ENCODE data around the gene ZNF512. TPM values are rescaled to one million over a fixed set of nuclear protein-coding genes. Genes with fewer than 3 reads are reported as not detected.
A peak's percentile ranks its signal among the peaks of the same experiment; 100 is the strongest.

Gene ZNF512
- total RNA-seq, 4 donors from 2014 or later, result 5.8 to 15.6 (median 8.4) TPM

DNA sequence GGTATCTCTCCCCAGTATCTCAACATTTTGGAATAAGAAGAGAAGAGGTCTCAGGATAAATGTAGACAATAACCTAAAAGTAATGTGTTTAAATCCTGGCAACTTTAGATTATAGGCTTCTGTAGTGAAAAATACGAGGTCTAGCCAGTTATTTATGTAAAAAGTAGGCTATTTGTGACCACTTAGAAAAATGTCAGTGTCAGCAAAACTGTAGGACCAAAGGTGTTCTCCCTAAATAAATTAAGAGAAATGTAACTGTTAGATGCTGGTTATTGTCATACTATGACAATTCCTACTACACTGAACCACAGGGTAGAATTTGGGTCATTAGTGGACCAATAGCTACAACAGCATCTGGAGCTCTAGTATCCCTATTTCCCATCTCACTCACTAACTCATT, 78.5 kb downstream of the ZNF512 start:
- intact Hi-C loops (cut with DNase I; ENCODE audit: low total_unique reads), result loop anchor here (10.0 kb wide), 1 partner anchor 177 kb away; the partner anchor contains the start of gene IFT172
- H3K36me3 ChIP-seq, result peaks cover 3 to 47% of the 10 kb centered on the region in 2 donors
- H3K9me3 ChIP-seq, result no peaks in the 10 kb centered on the region
- in situ Hi-C loops (cut with MboI; ENCODE audit: low sequenced_read_pairs in 4 of 4), result no loop called here
- peaks cover 29 to 37% of the 10 kb centered on the region in 2 donors for H3K4me1 ChIP-seq
- H3K4me3 ChIP-seq, result no peak overlapping the region
- no peak for DNase-seq
- TF ChIP-seq, protein P1, sequence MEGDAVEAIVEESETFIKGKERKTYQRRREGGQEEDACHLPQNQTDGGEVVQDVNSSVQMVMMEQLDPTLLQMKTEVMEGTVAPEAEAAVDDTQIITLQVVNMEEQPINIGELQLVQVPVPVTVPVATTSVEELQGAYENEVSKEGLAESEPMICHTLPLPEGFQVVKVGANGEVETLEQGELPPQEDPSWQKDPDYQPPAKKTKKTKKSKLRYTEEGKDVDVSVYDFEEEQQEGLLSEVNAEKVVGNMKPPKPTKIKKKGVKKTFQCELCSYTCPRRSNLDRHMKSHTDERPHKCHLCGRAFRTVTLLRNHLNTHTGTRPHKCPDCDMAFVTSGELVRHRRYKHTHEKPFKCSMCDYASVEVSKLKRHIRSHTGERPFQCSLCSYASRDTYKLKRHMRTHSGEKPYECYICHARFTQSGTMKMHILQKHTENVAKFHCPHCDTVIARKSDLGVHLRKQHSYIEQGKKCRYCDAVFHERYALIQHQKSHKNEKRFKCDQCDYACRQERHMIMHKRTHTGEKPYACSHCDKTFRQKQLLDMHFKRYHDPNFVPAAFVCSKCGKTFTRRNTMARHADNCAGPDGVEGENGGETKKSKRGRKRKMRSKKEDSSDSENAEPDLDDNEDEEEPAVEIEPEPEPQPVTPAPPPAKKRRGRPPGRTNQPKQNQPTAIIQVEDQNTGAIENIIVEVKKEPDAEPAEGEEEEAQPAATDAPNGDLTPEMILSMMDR (IDR thresholded peaks at IDR 0.05 in 4 of 5, conservative IDR thresholded peaks at IDR 0.05 in 1 of 5), result no peak
- no peak for TF ChIP-seq POLR2A (IDR thresholded peaks at IDR 0.05)
- ATAC-seq, result no peak
- H3K27ac ChIP-seq, result no peak overlapping the region
- no peaks in the 10 kb centered on the region for H3K27me3 ChIP-seq

DNA sequence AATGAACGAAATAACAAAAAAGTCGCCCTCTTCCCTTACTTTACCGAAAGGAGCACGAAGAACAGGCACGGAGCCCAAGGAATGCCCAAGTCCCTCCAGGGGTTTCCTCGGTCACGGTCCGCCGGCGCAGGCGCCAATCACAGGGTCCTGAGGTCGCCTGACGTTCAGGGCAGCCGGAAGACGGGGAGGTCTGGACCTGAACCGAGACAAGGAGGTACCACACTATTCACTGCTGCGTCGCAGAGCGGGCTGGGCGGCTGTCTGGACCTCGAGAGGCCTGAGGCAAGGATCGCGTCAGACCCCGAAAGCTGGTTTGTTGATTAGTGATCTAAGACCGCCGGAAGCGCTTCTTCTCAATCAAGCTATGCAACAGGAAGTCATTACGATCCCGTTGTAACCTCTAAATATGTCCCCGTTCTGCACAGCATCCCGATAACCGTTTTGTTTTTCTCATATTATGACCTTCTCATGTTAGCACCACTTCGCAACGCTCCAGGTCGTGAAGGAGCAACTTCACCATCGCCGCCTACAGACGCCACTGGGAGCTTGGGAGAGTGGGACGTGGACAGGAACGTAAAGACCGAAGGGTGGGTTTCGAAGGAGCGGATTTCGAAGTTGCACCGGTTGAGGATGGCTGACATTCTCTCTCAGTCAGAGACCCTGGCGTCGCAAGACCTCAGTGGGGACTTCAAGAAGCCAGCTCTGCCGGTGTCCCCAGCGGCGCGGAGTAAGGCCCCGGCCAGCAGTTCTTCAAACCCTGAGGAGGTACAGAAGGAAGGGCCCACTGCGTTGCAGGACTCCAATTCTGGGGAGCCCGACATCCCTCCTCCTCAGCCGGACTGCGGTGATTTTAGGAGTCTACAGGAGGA, 80.7 kb downstream of the ZNF512 start, which contains the start of the genes SLC4A1AP and SUPT7L:
SLC4A1AP (plus strand) TSS at position 605 of the 869 bp plus-strand sequence; CDS start at position 631, 26 bp downstream.
SUPT7L (minus strand) TSS at position 330 of the 869 bp plus-strand sequence. CDS start 1,422 bp downstream, outside the sequence.
- TF ChIP-seq POLR2A (IDR thresholded peaks at IDR 0.05), result peak in 1 of 2 donors; percentile 8
- TF ChIP-seq, protein P1 (IDR thresholded peaks at IDR 0.05 in 4 of 5, conservative IDR thresholded peaks at IDR 0.05 in 1 of 5), result peak in 3 of 5 experiments; percentile 8 to 24 (median 13)
- in situ Hi-C loops (cut with MboI; ENCODE audit: low sequenced_read_pairs in 4 of 4) (no loop called here), intact Hi-C loops (cut with DNase I; ENCODE audit: low total_unique reads) (loop anchor here (10.0 kb wide), 1 partner anchor 179 kb away; the partner anchor contains the start of gene IFT172)
- H3K27me3 ChIP-seq, result no peaks in the 10 kb centered on the region
- peaks cover 6 to 54% of the 10 kb centered on the region in 2 donors for H3K36me3 ChIP-seq
- DNase-seq, result peak; percentile 57 to 78
- H3K4me3 ChIP-seq, result peak within 1 kb of the TSS; percentile 90 to 100 (median 98)
- H3K27ac ChIP-seq, result peak within 1 kb of the TSS; percentile 92 to 99 (median 94)
- H3K9me3 ChIP-seq, result no peaks in the 10 kb centered on the region
- peaks cover 29 to 33% of the 10 kb centered on the region in 2 donors for H3K4me1 ChIP-seq
- peak; percentile 91 to 92 for ATAC-seq

DNA sequence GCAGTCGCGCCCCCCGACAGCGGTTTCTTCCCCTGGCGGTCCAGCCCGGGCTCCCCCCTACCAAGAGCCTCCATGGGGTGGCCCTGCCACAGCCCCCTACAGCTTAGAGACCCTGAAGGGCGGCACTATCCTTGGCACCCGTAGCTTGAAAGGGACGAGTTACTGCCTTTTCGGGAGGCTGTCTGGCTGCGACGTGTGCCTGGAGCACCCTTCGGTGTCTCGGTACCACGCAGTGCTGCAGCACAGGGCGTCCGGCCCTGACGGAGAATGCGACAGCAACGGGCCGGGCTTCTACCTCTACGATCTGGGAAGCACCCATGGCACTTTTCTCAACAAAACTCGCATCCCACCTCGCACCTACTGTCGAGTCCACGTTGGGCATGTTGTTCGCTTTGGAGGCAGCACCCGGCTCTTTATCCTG, 81.3 kb downstream of the ZNF512 start:
- in situ Hi-C loops (cut with MboI; ENCODE audit: low sequenced_read_pairs in 4 of 4), result no loop called here
- intact Hi-C loops (cut with DNase I; ENCODE audit: low total_unique reads), result loop anchor here (10.0 kb wide), 1 partner anchor 179 kb away; the partner anchor contains the start of gene IFT172
- Histone ChIP-seq H3K9me3 (no peaks in the 10 kb centered on the region), H3K4me3 (peak overlapping the region; percentile 90 to 100 (median 98)), H3K27me3 (no peaks in the 10 kb centered on the region), H3K4me1 (peaks cover 29 to 31% of the 10 kb centered on the region in 2 donors), H3K36me3 (peaks cover 6 to 59% of the 10 kb centered on the region in 2 donors), H3K27ac (peak overlapping the region; percentile 92 to 99 (median 94))
- TF ChIP-seq, protein P1 (IDR thresholded peaks at IDR 0.05 in 4 of 5, conservative IDR thresholded peaks at IDR 0.05 in 1 of 5), result no peak
- TF ChIP-seq POLR2A (IDR thresholded peaks at IDR 0.05), result no peak
- ATAC-seq (peak in 1 of 2 donors; percentile 5), DNase-seq (no peak)

DNA sequence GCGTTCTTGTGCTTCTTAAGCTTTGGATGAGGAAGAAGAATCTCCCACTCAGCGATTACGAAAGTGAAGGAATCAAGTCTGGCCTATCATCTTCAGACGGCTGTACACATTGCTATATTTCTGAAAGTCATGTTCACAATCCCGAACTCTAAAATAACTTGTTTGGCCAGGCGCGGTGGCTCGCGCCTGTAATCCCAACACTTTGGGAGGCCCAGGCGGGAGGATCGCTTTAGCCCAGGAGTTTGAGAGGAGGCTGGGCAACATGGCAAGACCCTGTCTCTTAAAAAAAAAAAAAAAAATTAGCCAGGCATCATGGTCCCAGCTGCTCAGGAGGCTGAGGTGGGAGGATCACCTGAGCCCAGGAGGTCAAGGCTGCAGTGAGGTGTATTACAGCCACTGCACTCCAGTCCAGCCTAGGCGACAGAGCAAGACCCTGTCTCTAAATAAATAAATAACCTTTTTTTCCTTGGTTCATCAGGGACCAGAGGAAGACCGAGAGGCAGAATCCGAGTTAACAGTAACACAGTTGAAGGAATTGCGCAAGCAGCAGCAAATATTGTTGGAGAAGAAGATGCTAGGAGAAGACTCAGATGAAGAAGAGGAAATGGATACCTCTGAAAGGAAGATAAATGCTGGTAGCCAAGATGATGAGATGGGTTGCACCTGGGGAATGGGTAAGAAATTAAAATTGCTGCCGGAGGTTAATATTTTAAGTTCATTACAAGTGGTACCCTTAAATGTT, 82.0 kb downstream of the ZNF512 start:
- in situ Hi-C loops (cut with MboI; ENCODE audit: low sequenced_read_pairs in 4 of 4) (no loop called here), intact Hi-C loops (cut with DNase I; ENCODE audit: low total_unique reads) (loop anchor here (10.0 kb wide), 1 partner anchor 180 kb away; the partner anchor contains the start of gene IFT172)
- peaks cover 29 to 31% of the 10 kb centered on the region in 2 donors for H3K4me1 ChIP-seq
- no peaks in the 10 kb centered on the region for H3K9me3 ChIP-seq
- ATAC-seq (no peak), DNase-seq (no peak)
- H3K27ac ChIP-seq, result peak overlapping the region in 2 of 4 donors; percentile 93 to 99
- no peak for TF ChIP-seq POLR2A (IDR thresholded peaks at IDR 0.05)
- TF ChIP-seq, protein P1 (IDR thresholded peaks at IDR 0.05 in 4 of 5, conservative IDR thresholded peaks at IDR 0.05 in 1 of 5), result no peak
- peaks cover 6 to 59% of the 10 kb centered on the region in 2 donors for H3K36me3 ChIP-seq
- H3K4me3 ChIP-seq, result peak overlapping the region; percentile 90 to 100 (median 98)
- no peaks in the 10 kb centered on the region for H3K27me3 ChIP-seq
